H9 (cell line): Measurements from ENCODE around the gene TMCO2. TPM values are rescaled to one million over a fixed set of nuclear protein-coding genes. Genes with fewer than 3 reads are reported as not detected.

Source experiments
- DNase-seq: peaks from one replicate; pipeline ENCODE4 v3.0.0-alpha.2; 2017
- H2AFZ ChIP-seq: one replicate; pipeline ENCODE4 v1.6.1; 2013; ENCODE audit warnings: mild to moderate bottlenecking, low read length, control low read depth, moderate library complexity
- H2AK5ac ChIP-seq: 2 replicates; pipeline ENCODE4 v1.6.1; 2013; ENCODE audit warnings: low read length, control low read depth, mixed read lengths; ENCODE audit not compliant: insufficient read length
- H2BK120ac ChIP-seq: one replicate; pipeline ENCODE4 v1.6.1; 2013; ENCODE audit warnings: low read depth, mild to moderate bottlenecking, low read length, control low read depth, inconsistent platforms; ENCODE audit not compliant: poor library complexity, severe bottlenecking
- H2BK12ac ChIP-seq: 2 replicates; pipeline ENCODE4 v1.6.1; 2013; ENCODE audit warnings: low read length, control low read depth, mixed read lengths, low read depth; ENCODE audit not compliant: insufficient read length
- H2BK15ac ChIP-seq: 2 replicates; pipeline ENCODE4 v1.6.1; 2013; ENCODE audit warnings: low read depth, low read length, control low read depth
- H2BK20ac ChIP-seq: one replicate; pipeline ENCODE4 v1.6.1; 2013; ENCODE audit warnings: low read depth, mild to moderate bottlenecking, low read length, control low read depth, inconsistent platforms; ENCODE audit not compliant: poor library complexity, severe bottlenecking
- H2BK5ac ChIP-seq: 2 replicates; pipeline ENCODE4 v1.6.1; 2013; ENCODE audit warnings: low read length, control low read depth, mixed read lengths; ENCODE audit not compliant: insufficient read length
- H3K14ac ChIP-seq: 2 replicates; pipeline ENCODE4 v1.6.1; 2013; ENCODE audit warnings: low read length, control low read depth; ENCODE audit not compliant: insufficient read depth
- H3K18ac ChIP-seq: 2 replicates; pipeline ENCODE4 v1.6.1; 2013; ENCODE audit warnings: low read depth, mild to moderate bottlenecking, mixed read lengths, low read length, control low read depth; ENCODE audit not compliant: insufficient read length
- H3K23ac ChIP-seq: 2 replicates; pipeline ENCODE4 v1.6.1; 2013; ENCODE audit warnings: low read length, control low read depth, mixed read lengths, low read depth; ENCODE audit not compliant: insufficient read length
- H3K23me2 ChIP-seq: 2 replicates; pipeline ENCODE4 v1.6.1; 2013; ENCODE audit warnings: low read depth, mild to moderate bottlenecking, mixed read lengths, low read length, control low read depth; ENCODE audit not compliant: insufficient read length, poor library complexity, severe bottlenecking
- H3K27ac ChIP-seq: 2 replicates; pipeline ENCODE4 v1.5.1; 2013; ENCODE audit warnings: low read length, control low read depth, mixed read lengths, low read depth; ENCODE audit not compliant: insufficient read length
- H3K27me3 ChIP-seq: 2 replicates; pipeline ENCODE4 v1.6.1; 2013; ENCODE audit warnings: low read length, control low read depth, inconsistent platforms; ENCODE audit not compliant: insufficient read depth
- H3K4ac ChIP-seq: 2 replicates; pipeline ENCODE4 v1.6.1; 2013; ENCODE audit warnings: low read depth, mild to moderate bottlenecking, control low read depth, inconsistent platforms, low read length, moderate library complexity
- H3K4me1 ChIP-seq: 2 replicates; pipeline ENCODE4 v1.6.1; 2013; ENCODE audit warnings: low read length, control low read depth, inconsistent platforms; ENCODE audit not compliant: insufficient read depth
- H3K4me2 ChIP-seq: 2 replicates; pipeline ENCODE4 v1.6.1; 2013; ENCODE audit warnings: low read length, control low read depth, mixed read lengths; ENCODE audit not compliant: insufficient read length, insufficient read depth
- H3K56ac ChIP-seq: 2 replicates; pipeline ENCODE4 v1.6.1; 2013; ENCODE audit warnings: low read depth, mild to moderate bottlenecking, mixed read lengths, low read length, control low read depth; ENCODE audit not compliant: insufficient read length
- H3K79me1 ChIP-seq: 2 replicates; pipeline ENCODE4 v1.6.1; 2013; ENCODE audit warnings: low read depth, mild to moderate bottlenecking, moderate library complexity, low read length, control low read depth, inconsistent platforms; ENCODE audit not compliant: insufficient read depth, poor library complexity, severe bottlenecking
- H3K79me2 ChIP-seq: 2 replicates; pipeline ENCODE4 v1.6.1; 2013; ENCODE audit warnings: low read length, control low read depth, inconsistent platforms; ENCODE audit not compliant: insufficient read depth
- H3K9ac ChIP-seq: 2 replicates; pipeline ENCODE4 v1.6.1; 2013; ENCODE audit warnings: low read length, control low read depth, mixed read lengths; ENCODE audit not compliant: insufficient read length; ENCODE audit errors: extremely low read depth
- H3K9me3 ChIP-seq: one replicate; pipeline ENCODE4 v1.6.1; 2013; ENCODE audit warnings: low read depth, low read length, inconsistent platforms; ENCODE audit not compliant: control insufficient read depth
- H3T11ph ChIP-seq: one replicate; pipeline ENCODE4 v1.6.1; 2013; ENCODE audit warnings: mild to moderate bottlenecking, low read length, control low read depth, inconsistent platforms
- H4K20me1 ChIP-seq: one replicate; pipeline ENCODE4 v1.6.1; 2013; ENCODE audit not compliant: control insufficient read depth, insufficient read length, insufficient read depth
- H4K5ac ChIP-seq: 2 replicates; pipeline ENCODE4 v1.6.1; 2013; ENCODE audit warnings: low read depth, mild to moderate bottlenecking, mixed read lengths, low read length, control low read depth; ENCODE audit not compliant: insufficient read length
- H4K8ac ChIP-seq: replicated peaks from 2 replicates; pipeline ENCODE4 v1.6.1; 2013; ENCODE audit warnings: low read length, control low read depth, mixed read lengths, low read depth; ENCODE audit not compliant: insufficient read length
- H4K91ac ChIP-seq: 2 replicates; pipeline ENCODE4 v1.6.1; 2013; ENCODE audit warnings: low read depth, mild to moderate bottlenecking, moderate library complexity, mixed read lengths, low read length, control low read depth; ENCODE audit not compliant: insufficient read length
- H3K27ac Mint-ChIP-seq, 3 experiments: 2 replicates in 2 of 3; 3 replicates in 1 of 3; pipeline ENCODE4 v1.8.0; 2020 to 2021; ENCODE audit warnings: mixed read lengths in 3 of 3, mild to moderate bottlenecking in 1 of 3, moderate library complexity in 1 of 3
- H3K27me3 Mint-ChIP-seq: 2 replicates; pipeline ENCODE4 v1.8.0; 2021; ENCODE audit warnings: low read depth, mild to moderate bottlenecking, moderate library complexity, mixed read lengths
- H3K36me3 Mint-ChIP-seq, 3 experiments: 2 replicates in 2 of 3; 3 replicates in 1 of 3; pipeline ENCODE4 v1.8.0; 2020 to 2021; ENCODE audit warnings: low read depth in 3 of 3, mixed read lengths in 3 of 3; ENCODE audit not compliant: insufficient read depth in 1 of 3
- H3K4me1 Mint-ChIP-seq, 2 experiments: 2 replicates each; pipeline ENCODE4 v1.8.0; 2020; ENCODE audit warnings: mixed read lengths in 2 of 2
- H3K4me3 Mint-ChIP-seq, 2 experiments: 2 replicates in 1 of 2; 3 replicates in 1 of 2; pipeline ENCODE4 v1.8.0; 2020 to 2021; ENCODE audit warnings: mild to moderate bottlenecking in 2 of 2, mixed read lengths in 2 of 2, moderate library complexity in 1 of 2
- H3K9me3 Mint-ChIP-seq, 2 experiments: 2 replicates in 1 of 2; 3 replicates in 1 of 2; pipeline ENCODE4 v1.8.0; 2020; ENCODE audit warnings: mild to moderate bottlenecking in 2 of 2, mixed read lengths in 2 of 2, moderate library complexity in 1 of 2
- WGBS: extraction: QIAGEN DNeasy Blood & Tissue Kit; methylation state at CpG from one replicate; pipeline ENCODE4 v1.1.7; 2013; ENCODE audit warnings: missing lambda C conversion rate, low lambda C conversion rate, mixed read lengths; ENCODE audit not compliant: insufficient read length; ENCODE audit errors: extremely low coverage; 5-methylcytosine and 5-hydroxymethylcytosine counted together
- total RNA-seq: library from RNA; stranded (reverse); gene quantifications from 2 replicates; pipeline ENCODE4 v1.2.1, GENCODE V29; 2021
- TF ChIP-seq, protein P1 (sequence below): fragments of 200-600 bp; sonication (generic); conservative IDR thresholded peaks from 3 replicates; pipeline ENCODE4 v1.8.0; 2021; ENCODE audit warnings: antibody characterized with exemption, mild to moderate bottlenecking

The TMCO2 gene
- total RNA-seq, 1 experiment from 2014 or later, result not detected

- Histone ChIP-seq H3K4ac (no peak overlapping the region), H3K27me3 (no peaks in the 10 kb centered on the region), H2BK15ac (no peak overlapping the region), H3K14ac (no peak overlapping the region), H3K4me1 (no peaks in the 10 kb centered on the region), H2AK5ac (no peak overlapping the region), H2BK120ac (no peak overlapping the region), H3K18ac (no peak overlapping the region), H3K56ac (no peak overlapping the region), H3K4me2 (no peak overlapping the region), H2BK5ac (no peak overlapping the region), H4K8ac (no peak overlapping the region), H3K23ac (no peak overlapping the region), H2BK20ac (no peak overlapping the region), H3K27ac (no peak overlapping the region), H4K5ac (no peak overlapping the region), H3K79me1 (no peaks in the 10 kb centered on the region), H2AFZ (no peak overlapping the region), H3K23me2 (no peaks in the 10 kb centered on the region), H3T11ph (no peak overlapping the region), H3K79me2 (no peaks in the 10 kb centered on the region), H3K9me3 (no peaks in the 10 kb centered on the region), H4K20me1 (no peaks in the 10 kb centered on the region), H2BK12ac (no peak overlapping the region), H3K9ac (no peak overlapping the region), H4K91ac (no peak overlapping the region)
- TF ChIP-seq, protein P1, sequence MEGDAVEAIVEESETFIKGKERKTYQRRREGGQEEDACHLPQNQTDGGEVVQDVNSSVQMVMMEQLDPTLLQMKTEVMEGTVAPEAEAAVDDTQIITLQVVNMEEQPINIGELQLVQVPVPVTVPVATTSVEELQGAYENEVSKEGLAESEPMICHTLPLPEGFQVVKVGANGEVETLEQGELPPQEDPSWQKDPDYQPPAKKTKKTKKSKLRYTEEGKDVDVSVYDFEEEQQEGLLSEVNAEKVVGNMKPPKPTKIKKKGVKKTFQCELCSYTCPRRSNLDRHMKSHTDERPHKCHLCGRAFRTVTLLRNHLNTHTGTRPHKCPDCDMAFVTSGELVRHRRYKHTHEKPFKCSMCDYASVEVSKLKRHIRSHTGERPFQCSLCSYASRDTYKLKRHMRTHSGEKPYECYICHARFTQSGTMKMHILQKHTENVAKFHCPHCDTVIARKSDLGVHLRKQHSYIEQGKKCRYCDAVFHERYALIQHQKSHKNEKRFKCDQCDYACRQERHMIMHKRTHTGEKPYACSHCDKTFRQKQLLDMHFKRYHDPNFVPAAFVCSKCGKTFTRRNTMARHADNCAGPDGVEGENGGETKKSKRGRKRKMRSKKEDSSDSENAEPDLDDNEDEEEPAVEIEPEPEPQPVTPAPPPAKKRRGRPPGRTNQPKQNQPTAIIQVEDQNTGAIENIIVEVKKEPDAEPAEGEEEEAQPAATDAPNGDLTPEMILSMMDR, result no peak
- WGBS, result no CpG with 5 or more reads among the region's 2 CpGs
- H3K27me3 Mint-ChIP-seq, result no peaks in the 10 kb centered on the region
- H3K4me1 Mint-ChIP-seq, result peaks cover 11 to 14% of the 10 kb centered on the region in 2 experiments
- H3K36me3 Mint-ChIP-seq, result peaks cover 24 to 56% (median 52%) of the 10 kb centered on the region in 3 experiments
- no peak overlapping the region for H3K4me3 Mint-ChIP-seq
- H3K27ac Mint-ChIP-seq, result no peak overlapping the region
- no peaks in the 10 kb centered on the region for H3K9me3 Mint-ChIP-seq
- no peak for DNase-seq
These were observed 43.6 kb downstream of the TMCO2 start for GRCh38 chr1:40291293-40291692.
